ENCODE measurements around the gene MEF2A. TPM values are rescaled to one million over a fixed set of nuclear protein-coding genes. Genes with fewer than 3 reads are reported as not detected.
A peak's percentile ranks its signal among the peaks of the same experiment; 100 is the strongest.

MEF2A gene
- total RNA-seq, 4 donors from 2014 or later: 16.9 to 47.5 (median 24.3) TPM

- no peak for DNase-seq
- no peak overlapping the region for H3K27ac ChIP-seq
- peaks cover 7 to 75% (median 8%) of the 10 kb centered on the region in 3 donors for H3K36me3 ChIP-seq
- no peak for TF ChIP-seq CTCF (IDR thresholded peaks at IDR 0.05)
- TF ChIP-seq POLR2A (IDR thresholded peaks at IDR 0.05): no peak
- 76 to 80% methylated on average over 6 to 11 of the region's 18 CpGs for WGBS, 2 donors
- no peaks in the 10 kb centered on the region for H3K27me3 ChIP-seq
- peaks cover 6 to 43% (median 29%) of the 10 kb centered on the region in 3 donors for H3K4me1 ChIP-seq
- intact Hi-C loops (cut with DNase I): no loop called here
- no peak overlapping the region for H3K4me3 ChIP-seq
- H3K9me3 ChIP-seq: no peaks in the 10 kb centered on the region
Observed at GRCh38 chr15:99712415-99712814, 146.6 kb downstream of the MEF2A start.

- Histone ChIP-seq H3K4me3 (peak overlapping the region in 1 of 4 donors; percentile 15), H3K4me1 (peaks cover 6 to 32% (median 12%) of the 10 kb centered on the region in 3 donors), H3K36me3 (peaks cover 0 to 54% (median 8%) of the 10 kb centered on the region in 3 donors), H3K27ac (peak overlapping the region in 3 of 4 donors; percentile 20 to 64 (median 45)), H3K27me3 (no peaks in the 10 kb centered on the region), H3K9me3 (no peaks in the 10 kb centered on the region)
- TF ChIP-seq CTCF (IDR thresholded peaks at IDR 0.05): no peak
- DNase-seq: no peak
- WGBS, 2 donors: 84 to 85% methylated on average over 3 to 10 of the region's 10 CpGs
- intact Hi-C loops (cut with DNase I): no loop called here
Observed at GRCh38 chr15:99716540-99717095, 150.8 kb downstream of the MEF2A start.

DNA sequence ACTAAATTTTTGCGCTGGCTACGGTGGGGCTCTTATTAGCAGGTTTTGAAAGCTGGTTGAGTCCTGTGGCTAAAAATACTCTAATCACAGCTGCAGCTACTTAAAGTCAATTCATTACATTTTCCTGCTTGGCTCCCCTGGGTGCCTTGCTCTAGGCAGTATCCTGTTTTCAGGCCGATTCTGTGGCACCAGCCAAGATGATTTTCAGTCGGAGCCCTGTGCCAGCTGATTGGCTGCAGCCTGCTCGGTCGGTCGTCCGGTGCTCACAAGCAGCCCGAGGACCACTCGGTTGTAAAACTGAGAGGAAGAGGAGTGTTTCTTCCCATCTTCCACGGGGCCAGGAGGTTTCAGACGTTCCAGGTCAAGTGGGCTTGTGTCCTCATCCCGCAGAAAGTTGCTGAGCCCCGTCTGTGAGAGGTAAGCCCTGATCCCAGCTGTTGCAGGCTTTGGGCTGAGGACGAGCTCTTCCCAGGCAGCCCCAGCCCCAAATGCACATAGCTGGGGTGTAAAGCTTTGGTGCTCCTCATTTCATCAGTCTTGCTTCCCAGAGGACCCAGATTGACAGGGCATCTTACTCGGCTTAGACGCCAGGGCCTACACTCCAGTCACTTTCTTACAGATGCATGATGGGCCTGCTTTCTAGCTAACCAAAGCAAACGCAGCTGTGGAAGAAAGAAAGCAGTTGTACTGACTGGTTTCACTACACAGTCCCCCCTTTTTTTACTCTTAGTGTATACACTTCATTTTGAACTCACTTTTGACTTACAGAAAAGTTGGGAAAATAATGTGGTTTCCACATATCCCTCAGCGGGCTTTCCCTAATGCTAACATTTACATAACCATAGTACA lies 151.6 kb downstream of the MEF2A start:
- H3K4me1 ChIP-seq: peaks cover 6 to 36% (median 18%) of the 10 kb centered on the region in 3 donors
- no peak for TF ChIP-seq POLR2A (IDR thresholded peaks at IDR 0.05)
- peaks cover 0 to 46% (median 2%) of the 10 kb centered on the region in 3 donors for H3K36me3 ChIP-seq
- peak overlapping the region in 3 of 4 donors; percentile 20 to 64 (median 45) for H3K27ac ChIP-seq
- H3K27me3 ChIP-seq: no peaks in the 10 kb centered on the region
- H3K4me3 ChIP-seq: peak overlapping the region in 1 of 4 donors; percentile 15
- intact Hi-C loops (cut with DNase I): no loop called here
- DNase-seq: no peak
- WGBS, 2 donors: 59 to 67% methylated on average over 14 to 19 of the region's 19 CpGs
- H3K9me3 ChIP-seq: no peaks in the 10 kb centered on the region

- peaks cover 6 to 47% (median 24%) of the 10 kb centered on the region in 3 donors for H3K4me1 ChIP-seq
- DNase-seq: no peak
- TF ChIP-seq POLR2A (IDR thresholded peaks at IDR 0.05): no peak
- H3K36me3 ChIP-seq: peaks cover 0 to 37% (median 0%) of the 10 kb centered on the region in 3 donors
- H3K4me3 ChIP-seq: no peak overlapping the region
- H3K9me3 ChIP-seq: no peaks in the 10 kb centered on the region
- WGBS, 2 donors: 69 to 87% methylated on average over 4 of the region's 4 CpGs
- H3K27ac ChIP-seq: no peak overlapping the region
- intact Hi-C loops (cut with DNase I): no loop called here
- no peaks in the 10 kb centered on the region for H3K27me3 ChIP-seq
Observed at GRCh38 chr15:99718421-99718820, 152.6 kb downstream of the MEF2A start.

DNA sequence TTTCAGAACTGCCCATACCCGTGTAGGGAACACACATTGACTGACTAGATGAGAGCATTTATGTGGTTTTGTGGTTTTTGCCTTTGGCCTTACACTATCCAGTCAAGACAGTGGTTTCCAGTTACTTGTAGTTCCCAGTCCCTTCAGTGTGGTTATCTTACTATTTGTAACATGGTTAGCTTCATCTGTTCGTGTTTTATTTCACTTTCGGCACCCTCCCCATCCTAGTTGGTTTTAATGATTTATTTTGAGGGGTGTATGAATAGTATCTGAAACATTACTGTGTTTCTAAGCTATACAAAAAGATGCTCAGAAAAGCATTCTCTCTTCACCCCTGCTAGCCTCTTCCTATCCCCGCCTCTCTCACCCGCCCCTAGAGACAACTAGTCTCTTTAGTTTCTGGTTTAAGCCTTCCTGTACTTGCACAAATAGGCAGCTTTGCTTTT lies 153.3 kb downstream of the MEF2A start:
- 81 to 85% methylated on average over 5 of the region's 5 CpGs for WGBS, 2 donors
- no peak overlapping the region for H3K27ac ChIP-seq

More for the DNA sequence above, 153.3 kb downstream of the MEF2A start:
- DNase-seq: no peak
- no peak overlapping the region for H3K4me3 ChIP-seq
- intact Hi-C loops (cut with DNase I): no loop called here
- peaks cover 0 to 31% (median 0%) of the 10 kb centered on the region in 3 donors for H3K36me3 ChIP-seq
- no peaks in the 10 kb centered on the region for H3K9me3 ChIP-seq
- no peak for TF ChIP-seq CTCF (IDR thresholded peaks at IDR 0.05)
- TF ChIP-seq POLR2A (IDR thresholded peaks at IDR 0.05): no peak
- H3K4me1 ChIP-seq: peaks cover 6 to 48% (median 24%) of the 10 kb centered on the region in 3 donors
- H3K27me3 ChIP-seq: no peaks in the 10 kb centered on the region
